K562 (cell line): ENCODE measurements around the gene SLITRK2. TPM values are rescaled to one million over a fixed set of nuclear protein-coding genes. Genes with fewer than 3 reads are reported as not detected.

Source experiments
- ATAC-seq: fragments of 200-7000 bp; cut with Tn5 transposase; 3 replicates; pipeline ENCODE4 v1.9.1; 2020; ENCODE audit warnings: moderate library complexity
- Bru-seq: library from RNA; stranded (reverse); fragments of 400-500 nt; gene quantifications from one replicate; lab custom pipeline; 2021; lab: Mats Ljungman, UMichigan
- BruChase-seq, 2 experiments: library from RNA; stranded (reverse); fragments of 400-500 nt; gene quantifications; one replicate each; lab custom pipeline; 2021; lab: Mats Ljungman, UMichigan
- BruUV-seq: library from RNA; stranded (reverse); fragments of 400-500 nt; replicated peaks from 2 replicates; lab custom pipeline; 2021; lab: Mats Ljungman, UMichigan
- CTCF ChIA-PET: fragments of 300-600 bp; formaldehyde crosslinking; extraction: SDS; loops from one replicate; lab custom pipeline; 2021; ENCODE audit warnings: low intra/inter-chr PET ratio; lab: Yijun Ruan, JAX
- POLR2A ChIA-PET: fragments of 300-600, 350-650 bp; sonication (Branson Sonifier 250); formaldehyde crosslinking; extraction: SDS; loops from one replicate; lab custom pipeline; 2021; ENCODE audit warnings: antibody characterized with exemption, inconsistent platforms; lab: Yijun Ruan, JAX
- DNase-seq, 4 experiments: peaks; one replicate each; pipeline versions ENCODE4 v3.0.0 to v3.0.0-alpha.2; 2011 to 2018; ENCODE audit warnings: low spot score in 3 of 4, mixed read lengths in 3 of 4; ENCODE audit errors: extremely low read depth in 1 of 4
- FAIRE-seq: peaks from 2 replicates; lab custom pipeline; 2011; peaks lifted over from hg19 to GRCh38; lab: Jason Lieb, UNC
- H2AFZ ChIP-seq: 2 replicates; pipeline ENCODE4 v1.6.0; 2011; ENCODE audit warnings: low read depth, low read length, control low read depth, inconsistent platforms
- H3K27ac ChIP-seq: fragments of 200-600 bp; 3 replicates; pipeline ENCODE4 v1.8.0; 2011; ENCODE audit warnings: low read depth, mild to moderate bottlenecking, control low read depth, inconsistent platforms, low read length, moderate library complexity, mixed read lengths; ENCODE audit errors: extremely low read depth
- H3K27me3 ChIP-seq, 2 experiments: fragments of 300-600 bp in 1 of 2; 2 replicates in 1 of 2; 3 replicates in 1 of 2; pipeline versions ENCODE4 v1.6.0 to v1.8.0; 2011; ENCODE audit warnings: inconsistent platforms in 2 of 2, low read length in 2 of 2, mild to moderate bottlenecking in 1 of 2, mixed read lengths in 1 of 2, moderate library complexity in 1 of 2; ENCODE audit not compliant: control insufficient read depth in 2 of 2, insufficient read depth in 2 of 2
- H3K36me3 ChIP-seq: fragments of 300-600 bp; 3 replicates; pipeline ENCODE4 v1.8.0; 2011; ENCODE audit warnings: mild to moderate bottlenecking, low read length, inconsistent platforms; ENCODE audit not compliant: control insufficient read depth, insufficient read depth
- H3K4me1 ChIP-seq, 2 experiments: fragments of 200-600 bp in 1 of 2; replicated peaks in 1 of 2; 2 replicates in 1 of 2; 3 replicates in 1 of 2; pipeline versions ENCODE4 v1.5.1 to v1.8.0; 2011; ENCODE audit warnings: inconsistent platforms in 2 of 2, low read length in 2 of 2, mild to moderate bottlenecking in 1 of 2, mixed read lengths in 1 of 2, moderate library complexity in 1 of 2; ENCODE audit not compliant: control insufficient read depth in 2 of 2, insufficient read depth in 2 of 2
- H3K4me2 ChIP-seq: 2 replicates; pipeline ENCODE4 v1.6.1; 2011; ENCODE audit warnings: low read length, control low read depth, inconsistent platforms, mixed read lengths; ENCODE audit not compliant: insufficient read depth
- H3K4me3 ChIP-seq: fragments of 200-600 bp; sonication (generic), shearing (Covaris generic); 2 replicates; pipeline ENCODE4 v1.5.1; 2016; ENCODE audit warnings: control low read depth, inconsistent platforms
- H3K79me2 ChIP-seq: fragments of 200-600 bp; 3 replicates; pipeline ENCODE4 v1.8.0; 2011; ENCODE audit warnings: low read length, inconsistent platforms; ENCODE audit not compliant: control insufficient read depth, insufficient read depth
- H3K9ac ChIP-seq, 2 experiments: 2 replicates each; pipeline versions ENCODE4 v1.6.0 to v1.6.1; 2011; ENCODE audit warnings: low read depth in 2 of 2, low read length in 2 of 2, control low read depth in 1 of 2, inconsistent platforms in 1 of 2, mild to moderate bottlenecking in 1 of 2, mixed read lengths in 1 of 2; ENCODE audit not compliant: insufficient read depth in 1 of 2
- H3K9me1 ChIP-seq: one replicate; pipeline ENCODE4 v1.6.0; 2011; ENCODE audit warnings: inconsistent platforms, mild to moderate bottlenecking, low read length, moderate library complexity; ENCODE audit not compliant: control insufficient read depth, insufficient read depth
- H3K9me3 ChIP-seq: replicated peaks from 2 replicates; pipeline ENCODE4 v1.5.1; 2011; ENCODE audit warnings: low read depth, low read length, inconsistent platforms; ENCODE audit not compliant: control insufficient read depth, insufficient read depth
- H4K20me1 ChIP-seq: replicated peaks from 2 replicates; pipeline ENCODE4 v1.6.1; 2011; ENCODE audit warnings: low read length, inconsistent platforms, mixed read lengths; ENCODE audit not compliant: control insufficient read depth, insufficient read depth
- RBM25 ChIP-seq: fragments of 200-400 bp; formaldehyde crosslinking; IDR thresholded peaks from 2 replicates; pipeline ENCODE4 v1.6.1; 2018; ENCODE audit warnings: low read length, low read depth, moderate library complexity; ENCODE audit not compliant: severe bottlenecking
- WGBS: fragments of 100-300 bp; shearing (Covaris generic); methylation state at CpG from one replicate; pipeline ENCODE4 v1.1.6; 2016; ENCODE audit warnings: low coverage, mixed read lengths; ENCODE audit not compliant: insufficient coverage; ENCODE audit errors: missing lambda C conversion rate; 5-methylcytosine and 5-hydroxymethylcytosine counted together
- in situ Hi-C: fragments of 300-500 bp; cut with MboI; formaldehyde crosslinking; loops from 4 replicates; pipeline ENCODE4 v1.15.0; 2018; ENCODE audit warnings: inconsistent platforms, mixed read lengths
- intact Hi-C: fragments of 100-400 bp; cut with micrococcal nuclease; formaldehyde crosslinking; loops from 2 replicates; pipeline ENCODE4 v1.14.2; 2022
- long read RNA-seq, 3 experiments: library from polyadenylated mRNA in 2 of 3; library from RNA in 1 of 3; unstranded in 2 of 3; stranded (forward) in 1 of 3; transcript quantifications; one replicate each; pipeline ENCODE4 v2.0.0, GENCODE V29; 2019 to 2022
- polyA minus RNA-seq, 3 experiments: library from RNA; depleted of rRNA, polyadenylated mRNA; stranded (reverse); fragments of >200 nt; gene quantifications; 2 replicates each; pipeline ENCODE4 v1.2.3, GENCODE V29; 2011
- polyA plus RNA-seq, 8 experiments: library from polyadenylated mRNA; depleted of rRNA in 4 of 8; stranded (reverse) in 5 of 8; unstranded in 3 of 8; fragments of >200 nt; fragmentation: Nextera tagmentation in 2 of 8; fragmentation: Illumina TruSeq in 1 of 8; extraction: Ambion mirVana in 2 of 8; extraction: Trizol in 1 of 8; gene quantifications; 2 replicates each; pipeline versions ENCODE4 v1.2.1 to v1.2.3, GENCODE V29; 2011 to 2014; ENCODE audit warnings: inconsistent platforms in 1 of 8, missing spikeins in 1 of 8
- total RNA-seq, 7 experiments: library from RNA; depleted of rRNA in 6 of 7; stranded (reverse); fragments of >200 nt in 6 of 7; fragmentation: Illumina TruSeq in 2 of 7; extraction: Trizol in 2 of 7; gene quantifications; 2 replicates each; pipeline versions ENCODE4 v1.2.1 to v1.2.3, GENCODE V29; 2011 to 2021; ENCODE audit warnings: low replicate concordance in 1 of 7

The SLITRK2 gene
- not detected in 2 replicates for total RNA-seq (2011; cell fraction: chromatin; rRNA removed; ENCODE audit: low replicate concordance)
- not detected in 2 replicates for total RNA-seq (2011; cell fraction: nucleolus; rRNA removed)
- total RNA-seq (2011; cell fraction: nucleoplasm; rRNA removed) = not detected in 2 replicates
- total RNA-seq (2014; rRNA removed) = not detected in 2 replicates
- not detected in 2 replicates for total RNA-seq (2014; rRNA removed; fragmentation: Illumina TruSeq; extraction: Trizol)
- total RNA-seq (2015; rRNA removed; fragmentation: Illumina TruSeq; extraction: Trizol) = not detected in 2 replicates
- total RNA-seq (2021) = not detected in 2 replicates
- not detected in 2 replicates for polyA plus RNA-seq (2011; rRNA removed)
- polyA plus RNA-seq (2011; cell fraction: cytosol; rRNA removed) = not detected in 2 replicates
- polyA plus RNA-seq (2011; cell fraction: nucleus; rRNA removed) = not detected in 2 replicates
- polyA plus RNA-seq (2012) = not detected in 2 replicates
- not detected in 2 replicates for polyA plus RNA-seq (2014; fragmentation: Illumina TruSeq; extraction: Trizol)
- polyA plus RNA-seq (2014; fragmentation: Nextera tagmentation; extraction: Ambion mirVana) = not detected
- polyA plus RNA-seq (2014; rRNA removed) = not detected in 2 replicates
- polyA minus RNA-seq (2011; rRNA and poly(A)+ RNA removed) = not detected in 2 replicates
- polyA minus RNA-seq (2011; cell fraction: cytosol; rRNA and poly(A)+ RNA removed) = not detected in 2 replicates
- polyA minus RNA-seq (2011; cell fraction: nucleus; rRNA and poly(A)+ RNA removed) = not detected in 2 replicates
- not detected for Bru-seq, nascent RNA
- percentile 7 among the genes with signal in this experiment for BruChase-seq, experiment 1, labeled RNA remaining after a 2-hour chase
- BruChase-seq, experiment 2, labeled RNA remaining after a 6-hour chase = not detected
- long read RNA-seq, experiment 1 = 0 reads
- long read RNA-seq, experiment 2 = 0 reads
- long read RNA-seq, experiment 3 = 0 reads

GRCh38 chrX:145817331-145818185 lies at the start of gene SLITRK2:
Gene SLITRK2, plus strand, starts transcription at chrX:145817829. Its CDS starts 4,597 bp downstream, at chrX:145822426.
- BruUV-seq = no TSS peak
- Histone ChIP-seq H3K27ac (no peak within 1 kb of the TSS), H3K4me2 (no peak within 1 kb of the TSS), H2AFZ (no peak within 1 kb of the TSS), H4K20me1 (no peaks in the 10 kb centered on the region), H3K4me1 (no peaks in the 10 kb centered on the region), H3K4me3 (no peak within 1 kb of the TSS), H3K36me3 (no peaks in the 10 kb centered on the region), H3K79me2 (no peaks in the 10 kb centered on the region), H3K9me1 (no peaks in the 10 kb centered on the region), H3K27me3 (no peaks in the 10 kb centered on the region), H3K9ac (no peak within 1 kb of the TSS), H3K9me3 (no peaks in the 10 kb centered on the region)
- in situ Hi-C loops (no loop called here), intact Hi-C loops (no loop called here)
- FAIRE-seq (no peak), ATAC-seq (no peak), DNase-seq (no peak)
- WGBS = 4% methylated on average over 15 of the region's 60 CpGs
- ChIA-PET POLR2A (no interaction called here), CTCF (no interaction called here)
- no peak for TF ChIP-seq RBM25
